GM23338 (cell line): Measurements from ENCODE around the gene ASPG. TPM values are rescaled to one million over a fixed set of nuclear protein-coding genes. Genes with fewer than 3 reads are reported as not detected.

Source experiments
- CREB1 ChIP-seq: fragments of 250-450 bp; sonication (Bioruptor Pico); IDR thresholded peaks from 2 replicates; pipeline ENCODE4 v1.5.0; 2020; ENCODE audit warnings: low read depth, mild to moderate bottlenecking, moderate library complexity
- EZH2 ChIP-seq: fragments of 200-600 bp; sonication (generic); IDR thresholded peaks from one replicate; pipeline ENCODE4 v1.8.0; 2017; ENCODE audit warnings: antibody characterized with exemption, mild to moderate bottlenecking, low read depth; ENCODE audit not compliant: unreplicated experiment
- EZH2phosphoT487 ChIP-seq: fragments of 200-600 bp; sonication (generic); IDR thresholded peaks from one replicate; pipeline ENCODE4 v1.8.1; 2018; ENCODE audit warnings: antibody characterized with exemption; ENCODE audit not compliant: unreplicated experiment
- JUNB ChIP-seq: IDR thresholded peaks from one replicate; pipeline ENCODE4 v1.6.1; 2016; ENCODE audit warnings: antibody characterized with exemption; ENCODE audit not compliant: unreplicated experiment
- NANOG ChIP-seq: IDR thresholded peaks from 2 replicates; pipeline ENCODE4 v1.6.1; 2016; ENCODE audit warnings: antibody characterized with exemption, borderline replicate concordance
- REST ChIP-seq: IDR thresholded peaks from one replicate; pipeline ENCODE4 v1.6.1; 2018; ENCODE audit warnings: antibody characterized with exemption; ENCODE audit not compliant: unreplicated experiment
- STAT1 ChIP-seq: IDR thresholded peaks from one replicate; pipeline ENCODE4 v1.6.1; 2016; ENCODE audit warnings: antibody characterized with exemption; ENCODE audit not compliant: unreplicated experiment
- ZNF114 ChIP-seq: fragments of 250-450 bp; sonication (Bioruptor Pico); IDR thresholded peaks from 2 replicates; pipeline ENCODE4 v1.5.0; 2020; ENCODE audit warnings: mild to moderate bottlenecking, moderate library complexity
- ZNF331 ChIP-seq: fragments of 250-450 bp; sonication (Bioruptor Pico); IDR thresholded peaks from 2 replicates; pipeline ENCODE4 v1.5.0; 2020; ENCODE audit warnings: low read depth, mild to moderate bottlenecking, moderate library complexity
- ZNF462 ChIP-seq: fragments of 250-450 bp; sonication (Bioruptor Pico); IDR thresholded peaks from 2 replicates; pipeline ENCODE4 v1.5.0; 2020; ENCODE audit warnings: mild to moderate bottlenecking, moderate library complexity
- polyA plus RNA-seq: library from polyadenylated mRNA; unstranded; fragments of >200 nt; fragmentation: Nextera tagmentation; extraction: Ambion mirVana; gene quantifications from 2 replicates; pipeline ENCODE4 v1.2.1, GENCODE V29; 2016
- total RNA-seq: library from RNA; depleted of rRNA; stranded (reverse); fragments of >200 nt; shearing (Covaris generic); gene quantifications from 2 replicates; pipeline ENCODE4 v1.2.3, GENCODE V29; 2014

The ASPG gene
- total and polyA plus RNA-seq, 2 experiments from 2014 or later: 0.61 to 6.2 TPM

GRCh38 chr14:104104076-104104901 lies 18.8 kb downstream of the ASPG start (continued):
- TF ChIP-seq ZNF462 (CRISPR knock-in tag): no peak
- TF ChIP-seq EZH2phosphoT487: no peak
- no peak for TF ChIP-seq ZNF114 (CRISPR knock-in tag)
- TF ChIP-seq ZNF331 (CRISPR knock-in tag): no peak
- TF ChIP-seq REST: no peak
- TF ChIP-seq JUNB: no peak
- TF ChIP-seq CREB1 (CRISPR knock-in tag): no peak
- no peak for TF ChIP-seq STAT1
- no peak for TF ChIP-seq EZH2
- TF ChIP-seq NANOG: no peak
